Measurements from ENCODE around the gene SETD6. TPM values are rescaled to one million over a fixed set of nuclear protein-coding genes. Genes with fewer than 3 reads are reported as not detected.

The SETD6 gene
- total and polyA plus RNA-seq, 2 of the 13 experiments (the other 11 are each of a cell fraction or from before 2014, with no cell fraction given): 24.0 to 25.7 TPM

GRCh38 chr16:58515871-58516767, 802 bp downstream of the SETD6 start (continued):
- TF ChIP-seq MTA3 (CRISPR knock-in tag; IDR thresholded peaks at IDR 0.05) (no peak), ZNF318 (CRISPR knock-in tag; IDR thresholded peaks at IDR 0.05) (no peak), ONECUT2 (CRISPR knock-in tag; IDR thresholded peaks at IDR 0.05) (no peak), ZNF33B (CRISPR knock-in tag; IDR thresholded peaks at IDR 0.05) (no peak), CBX2 (IDR thresholded peaks at IDR 0.05; ENCODE audit: low read depth, low read length) (no peak), CBX2 (CRISPR knock-in tag; IDR thresholded peaks at IDR 0.05; ENCODE audit: low read depth) (peak; percentile 65; the same call in 1 of the 2 replicates), RBFOX2 (IDR thresholded peaks at IDR 0.05; ENCODE audit: low read depth, low read length) (peak; percentile 77), ATAD3A (CRISPR knock-in tag; IDR thresholded peaks at IDR 0.05) (no peak), RNF219 (CRISPR knock-in tag; IDR thresholded peaks at IDR 0.05) (no peak), ZNF766 (CRISPR knock-in tag; IDR thresholded peaks at IDR 0.05; ENCODE audit: borderline replicate concordance) (no peak), ZBTB1 (CRISPR knock-in tag; IDR thresholded peaks at IDR 0.05; ENCODE audit: borderline replicate concordance) (no peak), ZNF224 (CRISPR knock-in tag; IDR thresholded peaks at IDR 0.05) (no peak; the same call in 1 of the 2 replicates), ZBTB43 (CRISPR knock-in tag; conservative IDR thresholded peaks at IDR 0.05) (no peak), ZBTB26 (CRISPR knock-in tag; IDR thresholded peaks at IDR 0.05; ENCODE audit: borderline replicate concordance) (no peak), ZNF317 (CRISPR knock-in tag; IDR thresholded peaks at IDR 0.05) (0 out of 2 replicates have a peak, but pooled peaks have one; percentile 26), TCF12 (IDR thresholded peaks at IDR 0.05) (no peak), TCF12 (CRISPR knock-in tag; IDR thresholded peaks at IDR 0.05) (no peak)

Measured in HepG2 (cell line).